Measurements from ENCODE around the gene NSUN7.

DNA sequence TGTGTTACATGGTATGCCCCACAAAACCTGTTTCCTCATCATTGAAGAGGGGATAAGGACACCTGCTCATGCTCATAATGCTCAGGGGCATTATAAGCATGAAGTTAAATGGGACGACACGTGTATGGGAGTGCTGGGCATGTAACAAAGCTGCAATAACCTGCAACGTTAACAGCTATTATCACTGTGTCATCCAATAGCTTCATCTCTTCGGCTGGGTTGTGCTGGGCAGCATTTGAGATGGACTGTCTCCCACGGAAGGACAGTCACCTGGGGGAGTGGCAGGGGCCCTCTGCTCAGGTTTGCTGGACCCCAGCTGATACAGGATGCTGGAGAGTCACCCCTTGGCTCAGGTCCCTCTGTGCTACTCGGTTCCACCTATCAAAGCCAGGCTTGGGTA lies 94.5 kb downstream of the NSUN7 start:
- TF ChIP-seq, protein P1, sequence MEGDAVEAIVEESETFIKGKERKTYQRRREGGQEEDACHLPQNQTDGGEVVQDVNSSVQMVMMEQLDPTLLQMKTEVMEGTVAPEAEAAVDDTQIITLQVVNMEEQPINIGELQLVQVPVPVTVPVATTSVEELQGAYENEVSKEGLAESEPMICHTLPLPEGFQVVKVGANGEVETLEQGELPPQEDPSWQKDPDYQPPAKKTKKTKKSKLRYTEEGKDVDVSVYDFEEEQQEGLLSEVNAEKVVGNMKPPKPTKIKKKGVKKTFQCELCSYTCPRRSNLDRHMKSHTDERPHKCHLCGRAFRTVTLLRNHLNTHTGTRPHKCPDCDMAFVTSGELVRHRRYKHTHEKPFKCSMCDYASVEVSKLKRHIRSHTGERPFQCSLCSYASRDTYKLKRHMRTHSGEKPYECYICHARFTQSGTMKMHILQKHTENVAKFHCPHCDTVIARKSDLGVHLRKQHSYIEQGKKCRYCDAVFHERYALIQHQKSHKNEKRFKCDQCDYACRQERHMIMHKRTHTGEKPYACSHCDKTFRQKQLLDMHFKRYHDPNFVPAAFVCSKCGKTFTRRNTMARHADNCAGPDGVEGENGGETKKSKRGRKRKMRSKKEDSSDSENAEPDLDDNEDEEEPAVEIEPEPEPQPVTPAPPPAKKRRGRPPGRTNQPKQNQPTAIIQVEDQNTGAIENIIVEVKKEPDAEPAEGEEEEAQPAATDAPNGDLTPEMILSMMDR (IDR thresholded peaks at IDR 0.05; ENCODE audit: low read depth, low read length, missing input control), result no peak
- no peak for TF ChIP-seq HNF4G (IDR thresholded peaks at IDR 0.05)
